ENCODE measurements around the gene OSGEPL1. TPM values are rescaled to one million over a fixed set of nuclear protein-coding genes. Genes with fewer than 3 reads are reported as not detected.

OSGEPL1 gene
- total RNA-seq, 1 experiment from 2014 or later: 6.3 TPM

DNA sequence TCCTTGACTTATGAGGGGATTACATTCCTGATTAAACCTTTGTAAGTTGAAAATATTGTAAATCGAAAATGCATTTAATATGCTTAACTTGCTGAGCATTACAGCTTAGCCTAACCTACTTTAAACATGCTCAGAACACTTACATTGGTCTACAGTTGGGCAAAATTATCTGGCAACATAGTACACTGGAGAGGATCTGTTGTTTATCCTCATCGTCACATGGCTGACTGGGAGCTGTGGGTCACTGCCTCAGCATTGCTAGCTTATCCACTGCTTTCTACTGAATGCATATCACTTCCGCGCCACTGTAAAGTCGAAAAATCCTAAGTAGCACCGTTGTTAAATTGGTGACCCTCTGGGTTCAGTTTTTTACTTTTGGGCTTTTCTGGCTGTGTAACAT lies 35.3 kb upstream of the OSGEPL1 start:
- ChIA-PET POLR2A (no interaction called here), CTCF (no interaction called here)
- intact Hi-C loops (cut with micrococcal nuclease; ENCODE audit: unreplicated experiment) (loop anchor here (5.0 kb wide), 1 partner anchor 274 kb away; no protein-coding TSS in a partner anchor), in situ Hi-C loops (cut with HindIII; ENCODE audit: low pct_unique_long_range_greater_than_20kb, low sequenced_read_pairs) (no loop called here)
- no peaks in the 10 kb centered on the region for H3K9me3 ChIP-seq (ENCODE audit: control insufficient read depth, insufficient read depth, low read depth, low read length)
- peaks cover 4% of the 10 kb centered on the region; the same call in 1 of the 2 replicates for H3K4me1 ChIP-seq (ENCODE audit: control insufficient read depth, insufficient read depth, low read length)
- no peak for TF ChIP-seq SIN3A (IDR thresholded peaks at IDR 0.05; ENCODE audit: borderline replicate concordance, insufficient read depth, low read depth, low read length)
- no peak for TF ChIP-seq POLR2AphosphoS5 (IDR thresholded peaks at IDR 0.05; ENCODE audit: low read depth, low read length)
- no peak for TF ChIP-seq TCF7L2 (IDR thresholded peaks at IDR 0.05; ENCODE audit: low read depth, low read length)
- TF ChIP-seq, protein P1, sequence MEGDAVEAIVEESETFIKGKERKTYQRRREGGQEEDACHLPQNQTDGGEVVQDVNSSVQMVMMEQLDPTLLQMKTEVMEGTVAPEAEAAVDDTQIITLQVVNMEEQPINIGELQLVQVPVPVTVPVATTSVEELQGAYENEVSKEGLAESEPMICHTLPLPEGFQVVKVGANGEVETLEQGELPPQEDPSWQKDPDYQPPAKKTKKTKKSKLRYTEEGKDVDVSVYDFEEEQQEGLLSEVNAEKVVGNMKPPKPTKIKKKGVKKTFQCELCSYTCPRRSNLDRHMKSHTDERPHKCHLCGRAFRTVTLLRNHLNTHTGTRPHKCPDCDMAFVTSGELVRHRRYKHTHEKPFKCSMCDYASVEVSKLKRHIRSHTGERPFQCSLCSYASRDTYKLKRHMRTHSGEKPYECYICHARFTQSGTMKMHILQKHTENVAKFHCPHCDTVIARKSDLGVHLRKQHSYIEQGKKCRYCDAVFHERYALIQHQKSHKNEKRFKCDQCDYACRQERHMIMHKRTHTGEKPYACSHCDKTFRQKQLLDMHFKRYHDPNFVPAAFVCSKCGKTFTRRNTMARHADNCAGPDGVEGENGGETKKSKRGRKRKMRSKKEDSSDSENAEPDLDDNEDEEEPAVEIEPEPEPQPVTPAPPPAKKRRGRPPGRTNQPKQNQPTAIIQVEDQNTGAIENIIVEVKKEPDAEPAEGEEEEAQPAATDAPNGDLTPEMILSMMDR (IDR thresholded peaks at IDR 0.05): no peak
- TF ChIP-seq, protein P2, sequence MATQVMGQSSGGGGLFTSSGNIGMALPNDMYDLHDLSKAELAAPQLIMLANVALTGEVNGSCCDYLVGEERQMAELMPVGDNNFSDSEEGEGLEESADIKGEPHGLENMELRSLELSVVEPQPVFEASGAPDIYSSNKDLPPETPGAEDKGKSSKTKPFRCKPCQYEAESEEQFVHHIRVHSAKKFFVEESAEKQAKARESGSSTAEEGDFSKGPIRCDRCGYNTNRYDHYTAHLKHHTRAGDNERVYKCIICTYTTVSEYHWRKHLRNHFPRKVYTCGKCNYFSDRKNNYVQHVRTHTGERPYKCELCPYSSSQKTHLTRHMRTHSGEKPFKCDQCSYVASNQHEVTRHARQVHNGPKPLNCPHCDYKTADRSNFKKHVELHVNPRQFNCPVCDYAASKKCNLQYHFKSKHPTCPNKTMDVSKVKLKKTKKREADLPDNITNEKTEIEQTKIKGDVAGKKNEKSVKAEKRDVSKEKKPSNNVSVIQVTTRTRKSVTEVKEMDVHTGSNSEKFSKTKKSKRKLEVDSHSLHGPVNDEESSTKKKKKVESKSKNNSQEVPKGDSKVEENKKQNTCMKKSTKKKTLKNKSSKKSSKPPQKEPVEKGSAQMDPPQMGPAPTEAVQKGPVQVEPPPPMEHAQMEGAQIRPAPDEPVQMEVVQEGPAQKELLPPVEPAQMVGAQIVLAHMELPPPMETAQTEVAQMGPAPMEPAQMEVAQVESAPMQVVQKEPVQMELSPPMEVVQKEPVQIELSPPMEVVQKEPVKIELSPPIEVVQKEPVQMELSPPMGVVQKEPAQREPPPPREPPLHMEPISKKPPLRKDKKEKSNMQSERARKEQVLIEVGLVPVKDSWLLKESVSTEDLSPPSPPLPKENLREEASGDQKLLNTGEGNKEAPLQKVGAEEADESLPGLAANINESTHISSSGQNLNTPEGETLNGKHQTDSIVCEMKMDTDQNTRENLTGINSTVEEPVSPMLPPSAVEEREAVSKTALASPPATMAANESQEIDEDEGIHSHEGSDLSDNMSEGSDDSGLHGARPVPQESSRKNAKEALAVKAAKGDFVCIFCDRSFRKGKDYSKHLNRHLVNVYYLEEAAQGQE (IDR thresholded peaks at IDR 0.05; ENCODE audit: insufficient read depth in 1 of 2, low read depth in 2 of 2, low read length in 1 of 2): no peak
- H3K4me3 ChIP-seq (ENCODE audit: low read depth in 2 of 2, low read length in 2 of 2): no peak overlapping the region
- peaks cover 25% of the 10 kb centered on the region for H3K36me3 ChIP-seq (ENCODE audit: control insufficient read depth, insufficient read depth, low read length)
- ATAC-seq: no peak
- H3K27me3 ChIP-seq (ENCODE audit: control insufficient read depth, insufficient read depth, low read length): no peaks in the 10 kb centered on the region
- H3K27ac ChIP-seq (ENCODE audit: low read length): 0 out of 2 replicates have a peak overlapping the region, but pooled peaks have one; percentile 54
- no TSS peak for BruUV-seq (replicated peaks)
- no peak for DNase-seq (ENCODE audit: low read depth, low spot score)

DNA sequence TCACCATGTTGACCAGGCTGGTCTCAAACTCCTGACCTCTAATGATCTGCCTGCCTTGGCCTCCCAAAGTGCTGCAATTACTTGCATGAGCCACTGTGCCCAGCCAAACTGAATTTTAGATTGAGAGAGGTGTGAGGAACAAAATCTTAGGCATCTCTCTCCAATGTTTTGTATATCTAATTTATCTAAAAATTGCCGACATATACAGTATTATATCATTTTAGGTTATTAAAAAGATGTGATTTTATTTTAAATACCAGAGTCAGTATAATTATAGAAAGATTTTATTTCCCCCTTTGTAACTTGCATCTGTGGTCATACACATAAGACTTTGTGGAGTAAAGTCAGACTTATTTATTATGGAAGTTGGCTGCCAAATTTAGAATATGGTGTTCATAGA lies 31.7 kb upstream of the OSGEPL1 start:
- H3K9me3 ChIP-seq (ENCODE audit: control insufficient read depth, insufficient read depth, low read depth, low read length): no peaks in the 10 kb centered on the region
- intact Hi-C loops (cut with micrococcal nuclease; ENCODE audit: unreplicated experiment): no loop called here
- TF ChIP-seq POLR2AphosphoS5 (IDR thresholded peaks at IDR 0.05; ENCODE audit: low read depth, low read length): no peak
- TF ChIP-seq, protein P2 (IDR thresholded peaks at IDR 0.05; ENCODE audit: insufficient read depth in 1 of 2, low read depth in 2 of 2, low read length in 1 of 2): no peak
- TF ChIP-seq, protein P1 (IDR thresholded peaks at IDR 0.05): no peak
- ChIA-PET POLR2A (no interaction called here), CTCF (no interaction called here)
- peaks cover 7% of the 10 kb centered on the region; the same call in 1 of the 2 replicates for H3K4me1 ChIP-seq (ENCODE audit: control insufficient read depth, insufficient read depth, low read length)
- ATAC-seq (no peak), DNase-seq (ENCODE audit: low read depth, low spot score) (no peak)
- in situ Hi-C loops (cut with HindIII; ENCODE audit: low pct_unique_long_range_greater_than_20kb, low sequenced_read_pairs): no loop called here
- no peaks in the 10 kb centered on the region for H3K27me3 ChIP-seq (ENCODE audit: control insufficient read depth, insufficient read depth, low read length)
- H3K4me3 ChIP-seq (ENCODE audit: low read depth in 2 of 2, low read length in 2 of 2): no peak overlapping the region
- no peak overlapping the region for H3K27ac ChIP-seq (ENCODE audit: low read length)
- peaks cover 24% of the 10 kb centered on the region for H3K36me3 ChIP-seq (ENCODE audit: control insufficient read depth, insufficient read depth, low read length)
- BruUV-seq (replicated peaks): no TSS peak
